K562 (cell line): ENCODE results near the gene PLCD4. TPM values are rescaled to one million over a fixed set of nuclear protein-coding genes. Genes with fewer than 3 reads are reported as not detected.

Experiments used
- polyA plus RNA-seq, 8 experiments: library from polyadenylated mRNA; depleted of rRNA in 4 of 8; stranded (reverse) in 5 of 8; unstranded in 3 of 8; fragments of >200 nt; fragmentation: Nextera tagmentation in 2 of 8; fragmentation: Illumina TruSeq in 1 of 8; extraction: Ambion mirVana in 2 of 8; extraction: Trizol in 1 of 8; gene quantifications; 2 replicates each; pipeline versions ENCODE4 v1.2.1 to v1.2.3, GENCODE V29; 2011 to 2014; ENCODE audit warnings: inconsistent platforms in 1 of 8, missing spikeins in 1 of 8
- small RNA-seq: library from RNA; depleted of rRNA; stranded (forward); fragments of <200 nt; gene quantifications from one replicate; pipeline ENCODE3, GENCODE V24; 2014
- total RNA-seq, 7 experiments: library from RNA; depleted of rRNA in 6 of 7; stranded (reverse); fragments of >200 nt in 6 of 7; fragmentation: Illumina TruSeq in 2 of 7; extraction: Trizol in 2 of 7; gene quantifications; 2 replicates each; pipeline versions ENCODE4 v1.2.1 to v1.2.3, GENCODE V29; 2011 to 2021; ENCODE audit warnings: low replicate concordance in 1 of 7

Gene PLCD4
- total and polyA plus RNA-seq, 9 of the 15 experiments (the other 6 are each of a cell fraction or from before 2014, with no cell fraction given) = 0.13 to 0.38 TPM; not detected in 7

Small RNA genes lying within 50 kb of the gene (small RNA-seq; reads per million reads assigned to genes)
- not detected for gene RNU6-136P

Other genes starting within 250 kb of the PLCD4 start
Only the 7 nearest of the 12 such genes appear.
- 5.7 and 8.5 TPM in 2 replicates for gene USP37, start 39.5 kb upstream of the PLCD4 start, total RNA-seq (2014; rRNA removed)
- 14.2 and 16.5 TPM in 2 replicates for gene USP37, start 39.5 kb upstream of the PLCD4 start, total RNA-seq (2014; rRNA removed; fragmentation: Illumina TruSeq; extraction: Trizol)
- 12.6 and 14.1 TPM in 2 replicates for gene USP37, start 39.5 kb upstream of the PLCD4 start, total RNA-seq (2015; rRNA removed; fragmentation: Illumina TruSeq; extraction: Trizol)
- gene USP37, start 39.5 kb upstream of the PLCD4 start, total RNA-seq (2021) = 12.8 and 15.0 TPM in 2 replicates
- 7.2 and 9.0 TPM in 2 replicates for gene USP37, start 39.5 kb upstream of the PLCD4 start, polyA plus RNA-seq (2011; rRNA removed)
- 6.0 and 6.9 TPM in 2 replicates for gene USP37, start 39.5 kb upstream of the PLCD4 start, polyA plus RNA-seq (2014; fragmentation: Illumina TruSeq; extraction: Trizol)
- 1 to 10 TPM; 2.0 to 2.8 TPM for gene USP37, start 39.5 kb upstream of the PLCD4 start, polyA plus RNA-seq (2014; fragmentation: Nextera tagmentation; extraction: Ambion mirVana)
- gene USP37, start 39.5 kb upstream of the PLCD4 start, polyA plus RNA-seq (2014; rRNA removed) = 4.8 and 5.0 TPM in 2 replicates
- gene CNOT9, start 39.1 kb upstream of the PLCD4 start, total RNA-seq (2014; rRNA removed) = 40.9 and 48.3 TPM in 2 replicates
- 47.7 and 51.1 TPM in 2 replicates for gene CNOT9, start 39.1 kb upstream of the PLCD4 start, total RNA-seq (2014; rRNA removed; fragmentation: Illumina TruSeq; extraction: Trizol)
- 48.4 and 50.8 TPM in 2 replicates for gene CNOT9, start 39.1 kb upstream of the PLCD4 start, total RNA-seq (2015; rRNA removed; fragmentation: Illumina TruSeq; extraction: Trizol)
- 50.7 and 51.6 TPM in 2 replicates for gene CNOT9, start 39.1 kb upstream of the PLCD4 start, total RNA-seq (2021)
- 68.1 and 82.6 TPM in 2 replicates for gene CNOT9, start 39.1 kb upstream of the PLCD4 start, polyA plus RNA-seq (2011; rRNA removed)
- gene CNOT9, start 39.1 kb upstream of the PLCD4 start, polyA plus RNA-seq (2014; fragmentation: Illumina TruSeq; extraction: Trizol) = 43.3 and 46.7 TPM in 2 replicates
- 10 to 100 TPM; 19.0 to 27.4 TPM for gene CNOT9, start 39.1 kb upstream of the PLCD4 start, polyA plus RNA-seq (2014; fragmentation: Nextera tagmentation; extraction: Ambion mirVana)
- 33.4 and 42.8 TPM in 2 replicates for gene CNOT9, start 39.1 kb upstream of the PLCD4 start, polyA plus RNA-seq (2014; rRNA removed)
- 8.1 and 13.8 TPM in 2 replicates for gene ZNF142, start 51.7 kb downstream of the PLCD4 start, total RNA-seq (2014; rRNA removed)
- 4.0 and 4.1 TPM in 2 replicates for gene ZNF142, start 51.7 kb downstream of the PLCD4 start, total RNA-seq (2014; rRNA removed; fragmentation: Illumina TruSeq; extraction: Trizol)
- gene ZNF142, start 51.7 kb downstream of the PLCD4 start, total RNA-seq (2015; rRNA removed; fragmentation: Illumina TruSeq; extraction: Trizol) = 4.5 and 5.2 TPM in 2 replicates
- gene ZNF142, start 51.7 kb downstream of the PLCD4 start, total RNA-seq (2021) = 25.4 and 26.1 TPM in 2 replicates
- gene ZNF142, start 51.7 kb downstream of the PLCD4 start, polyA plus RNA-seq (2011; rRNA removed) = 2.4 and 4.2 TPM in 2 replicates
- gene ZNF142, start 51.7 kb downstream of the PLCD4 start, polyA plus RNA-seq (2014; fragmentation: Illumina TruSeq; extraction: Trizol) = 12.2 and 12.9 TPM in 2 replicates
- gene ZNF142, start 51.7 kb downstream of the PLCD4 start, polyA plus RNA-seq (2014; fragmentation: Nextera tagmentation; extraction: Ambion mirVana) = 1 to 10 TPM in 1 of 2 experiments, under 1 TPM in 1; 0.50 to 1.3 TPM
- gene ZNF142, start 51.7 kb downstream of the PLCD4 start, polyA plus RNA-seq (2014; rRNA removed) = 7.0 and 7.3 TPM in 2 replicates
- gene BCS1L, start 51.8 kb downstream of the PLCD4 start, total RNA-seq (2014; rRNA removed) = 41.1 and 43.6 TPM in 2 replicates
- 33.9 and 37.6 TPM in 2 replicates for gene BCS1L, start 51.8 kb downstream of the PLCD4 start, total RNA-seq (2014; rRNA removed; fragmentation: Illumina TruSeq; extraction: Trizol)
- 43.8 and 46.9 TPM in 2 replicates for gene BCS1L, start 51.8 kb downstream of the PLCD4 start, total RNA-seq (2015; rRNA removed; fragmentation: Illumina TruSeq; extraction: Trizol)
- gene BCS1L, start 51.8 kb downstream of the PLCD4 start, total RNA-seq (2021) = 52.6 and 56.7 TPM in 2 replicates
- gene BCS1L, start 51.8 kb downstream of the PLCD4 start, polyA plus RNA-seq (2011; rRNA removed) = 55.1 and 56.7 TPM in 2 replicates
- 48.0 and 61.3 TPM in 2 replicates for gene BCS1L, start 51.8 kb downstream of the PLCD4 start, polyA plus RNA-seq (2014; fragmentation: Illumina TruSeq; extraction: Trizol)
- gene BCS1L, start 51.8 kb downstream of the PLCD4 start, polyA plus RNA-seq (2014; fragmentation: Nextera tagmentation; extraction: Ambion mirVana) = 100 to 1,000 TPM in 1 of 2 experiments, 10 to 100 TPM in 1; 83.2 to 103 TPM
- 64.8 and 72.7 TPM in 2 replicates for gene BCS1L, start 51.8 kb downstream of the PLCD4 start, polyA plus RNA-seq (2014; rRNA removed)
- gene RNF25, start 64.1 kb downstream of the PLCD4 start, total RNA-seq (2014; rRNA removed) = 17.0 and 30.0 TPM in 2 replicates
- gene RNF25, start 64.1 kb downstream of the PLCD4 start, total RNA-seq (2014; rRNA removed; fragmentation: Illumina TruSeq; extraction: Trizol) = 15.5 and 18.2 TPM in 2 replicates
- 15.3 and 24.6 TPM in 2 replicates for gene RNF25, start 64.1 kb downstream of the PLCD4 start, total RNA-seq (2015; rRNA removed; fragmentation: Illumina TruSeq; extraction: Trizol)
- gene RNF25, start 64.1 kb downstream of the PLCD4 start, total RNA-seq (2021) = 19.0 and 20.5 TPM in 2 replicates
- gene RNF25, start 64.1 kb downstream of the PLCD4 start, polyA plus RNA-seq (2011; rRNA removed) = 45.9 and 49.8 TPM in 2 replicates
- 19.7 and 30.1 TPM in 2 replicates for gene RNF25, start 64.1 kb downstream of the PLCD4 start, polyA plus RNA-seq (2014; fragmentation: Illumina TruSeq; extraction: Trizol)
- 1 to 10 TPM; 2.3 to 10.0 TPM for gene RNF25, start 64.1 kb downstream of the PLCD4 start, polyA plus RNA-seq (2014; fragmentation: Nextera tagmentation; extraction: Ambion mirVana)
- 26.5 and 26.6 TPM in 2 replicates for gene RNF25, start 64.1 kb downstream of the PLCD4 start, polyA plus RNA-seq (2014; rRNA removed)
- gene STK36, start 64.2 kb downstream of the PLCD4 start, total RNA-seq (2014; rRNA removed) = 3.8 and 5.2 TPM in 2 replicates
- 4.1 and 6.3 TPM in 2 replicates for gene STK36, start 64.2 kb downstream of the PLCD4 start, total RNA-seq (2014; rRNA removed; fragmentation: Illumina TruSeq; extraction: Trizol)
- 4.1 and 4.5 TPM in 2 replicates for gene STK36, start 64.2 kb downstream of the PLCD4 start, total RNA-seq (2015; rRNA removed; fragmentation: Illumina TruSeq; extraction: Trizol)
- 9.3 and 9.6 TPM in 2 replicates for gene STK36, start 64.2 kb downstream of the PLCD4 start, total RNA-seq (2021)
- 12.4 and 22.4 TPM in 2 replicates for gene STK36, start 64.2 kb downstream of the PLCD4 start, polyA plus RNA-seq (2011; rRNA removed)
- gene STK36, start 64.2 kb downstream of the PLCD4 start, polyA plus RNA-seq (2014; fragmentation: Illumina TruSeq; extraction: Trizol) = 6.5 and 9.6 TPM in 2 replicates
- gene STK36, start 64.2 kb downstream of the PLCD4 start, polyA plus RNA-seq (2014; fragmentation: Nextera tagmentation; extraction: Ambion mirVana) = 1 to 10 TPM; 3.5 to 6.7 TPM
- gene STK36, start 64.2 kb downstream of the PLCD4 start, polyA plus RNA-seq (2014; rRNA removed) = 9.7 and 10.3 TPM in 2 replicates
- gene TTLL4, start 102.9 kb downstream of the PLCD4 start, total RNA-seq (2014; rRNA removed) = 12.6 and 26.0 TPM in 2 replicates
- gene TTLL4, start 102.9 kb downstream of the PLCD4 start, total RNA-seq (2014; rRNA removed; fragmentation: Illumina TruSeq; extraction: Trizol) = 19.6 and 21.5 TPM in 2 replicates
- gene TTLL4, start 102.9 kb downstream of the PLCD4 start, total RNA-seq (2015; rRNA removed; fragmentation: Illumina TruSeq; extraction: Trizol) = 19.9 and 20.2 TPM in 2 replicates
- gene TTLL4, start 102.9 kb downstream of the PLCD4 start, total RNA-seq (2021) = 46.3 and 53.2 TPM in 2 replicates
- gene TTLL4, start 102.9 kb downstream of the PLCD4 start, polyA plus RNA-seq (2011; rRNA removed) = 41.4 and 49.7 TPM in 2 replicates
- 56.8 and 67.5 TPM in 2 replicates for gene TTLL4, start 102.9 kb downstream of the PLCD4 start, polyA plus RNA-seq (2014; fragmentation: Illumina TruSeq; extraction: Trizol)
- gene TTLL4, start 102.9 kb downstream of the PLCD4 start, polyA plus RNA-seq (2014; fragmentation: Nextera tagmentation; extraction: Ambion mirVana) = 10 to 100 TPM; 20.3 to 30.8 TPM
- 24.5 and 35.3 TPM in 2 replicates for gene TTLL4, start 102.9 kb downstream of the PLCD4 start, polyA plus RNA-seq (2014; rRNA removed)